Osteocyte (in vitro differentiated cells): ENCODE measurements around the gene EXTL2. TPM values are rescaled to one million over a fixed set of nuclear protein-coding genes. Genes with fewer than 3 reads are reported as not detected.
A peak's percentile ranks its signal among the peaks of the same experiment; 100 is the strongest.

Experiments used
- DNase-seq: peaks from one replicate; pipeline ENCODE4 v3.0.0; 2021; ENCODE audit warnings: mixed read lengths; ENCODE audit not compliant: unreplicated experiment; ENCODE audit errors: extremely low spot score
- H3K27ac Mint-ChIP-seq: one replicate; pipeline ENCODE4 v1.8.0; 2021; ENCODE audit warnings: mild to moderate bottlenecking, mixed read lengths; ENCODE audit not compliant: unreplicated experiment
- H3K27me3 Mint-ChIP-seq: one replicate; pipeline ENCODE4 v1.8.0; 2021; ENCODE audit warnings: mixed read lengths; ENCODE audit not compliant: unreplicated experiment
- H3K36me3 Mint-ChIP-seq: one replicate; pipeline ENCODE4 v1.8.0; 2021; ENCODE audit warnings: mixed read lengths; ENCODE audit not compliant: unreplicated experiment
- H3K4me1 Mint-ChIP-seq: one replicate; pipeline ENCODE4 v1.8.0; 2021; ENCODE audit warnings: mixed read lengths; ENCODE audit not compliant: unreplicated experiment
- H3K4me3 Mint-ChIP-seq: one replicate; pipeline ENCODE4 v1.8.0; 2021; ENCODE audit warnings: mild to moderate bottlenecking, moderate library complexity, mixed read lengths; ENCODE audit not compliant: unreplicated experiment
- H3K9me3 Mint-ChIP-seq: one replicate; pipeline ENCODE4 v1.8.0; 2021; ENCODE audit warnings: mixed read lengths; ENCODE audit not compliant: unreplicated experiment
- long read RNA-seq: library from polyadenylated mRNA; unstranded; transcript quantifications from one replicate; pipeline ENCODE4 v2.0.0, GENCODE V29; 2021
- total RNA-seq: library from RNA; stranded (reverse); gene quantifications from 2 replicates; pipeline ENCODE4 v1.2.1, GENCODE V29; 2021
- TF ChIP-seq, protein P1 (sequence below): fragments of 200-600 bp; sonication (generic); IDR thresholded peaks from 2 replicates; pipeline ENCODE4 v1.5.0; 2021; ENCODE audit warnings: antibody characterized with exemption, mild to moderate bottlenecking, moderate library complexity

The EXTL2 gene, protein sequence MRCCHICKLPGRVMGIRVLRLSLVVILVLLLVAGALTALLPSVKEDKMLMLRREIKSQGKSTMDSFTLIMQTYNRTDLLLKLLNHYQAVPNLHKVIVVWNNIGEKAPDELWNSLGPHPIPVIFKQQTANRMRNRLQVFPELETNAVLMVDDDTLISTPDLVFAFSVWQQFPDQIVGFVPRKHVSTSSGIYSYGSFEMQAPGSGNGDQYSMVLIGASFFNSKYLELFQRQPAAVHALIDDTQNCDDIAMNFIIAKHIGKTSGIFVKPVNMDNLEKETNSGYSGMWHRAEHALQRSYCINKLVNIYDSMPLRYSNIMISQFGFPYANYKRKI
- total RNA-seq, result 32.5 and 33.6 TPM in 2 replicates
- long read RNA-seq, transcript EXTL2-202 (5 exons, 3,985 nt), result major isoform, 125 of 237 reads
- long read RNA-seq, transcript EXTL2-201 (5 exons, 2,835 nt), result minor isoform, 70 of 237 reads
- long read RNA-seq, partial matches to known transcripts, result 3 of 237 reads
- long read RNA-seq, other reads (novel, unspliced or antisense), result 34 of 237 reads

GRCh38 chr1:100894603-100895539 is at the start of gene EXTL2:
EXTL2 (minus strand) TSS chr1:100894842; CDS start chr1:100888757, 6,085 bp downstream.
- H3K27me3 Mint-ChIP-seq, result no peaks in the 10 kb centered on the region
- peaks cover 4% of the 10 kb centered on the region for H3K9me3 Mint-ChIP-seq
- peak; percentile 89 for DNase-seq
- peak within 1 kb of the TSS; percentile 100 for H3K4me3 Mint-ChIP-seq
- TF ChIP-seq, protein P1, sequence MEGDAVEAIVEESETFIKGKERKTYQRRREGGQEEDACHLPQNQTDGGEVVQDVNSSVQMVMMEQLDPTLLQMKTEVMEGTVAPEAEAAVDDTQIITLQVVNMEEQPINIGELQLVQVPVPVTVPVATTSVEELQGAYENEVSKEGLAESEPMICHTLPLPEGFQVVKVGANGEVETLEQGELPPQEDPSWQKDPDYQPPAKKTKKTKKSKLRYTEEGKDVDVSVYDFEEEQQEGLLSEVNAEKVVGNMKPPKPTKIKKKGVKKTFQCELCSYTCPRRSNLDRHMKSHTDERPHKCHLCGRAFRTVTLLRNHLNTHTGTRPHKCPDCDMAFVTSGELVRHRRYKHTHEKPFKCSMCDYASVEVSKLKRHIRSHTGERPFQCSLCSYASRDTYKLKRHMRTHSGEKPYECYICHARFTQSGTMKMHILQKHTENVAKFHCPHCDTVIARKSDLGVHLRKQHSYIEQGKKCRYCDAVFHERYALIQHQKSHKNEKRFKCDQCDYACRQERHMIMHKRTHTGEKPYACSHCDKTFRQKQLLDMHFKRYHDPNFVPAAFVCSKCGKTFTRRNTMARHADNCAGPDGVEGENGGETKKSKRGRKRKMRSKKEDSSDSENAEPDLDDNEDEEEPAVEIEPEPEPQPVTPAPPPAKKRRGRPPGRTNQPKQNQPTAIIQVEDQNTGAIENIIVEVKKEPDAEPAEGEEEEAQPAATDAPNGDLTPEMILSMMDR, result no peak
- peaks cover 18% of the 10 kb centered on the region for H3K36me3 Mint-ChIP-seq
- H3K4me1 Mint-ChIP-seq, result peaks cover 38% of the 10 kb centered on the region
- peak within 1 kb of the TSS; percentile 97 for H3K27ac Mint-ChIP-seq

DNA sequence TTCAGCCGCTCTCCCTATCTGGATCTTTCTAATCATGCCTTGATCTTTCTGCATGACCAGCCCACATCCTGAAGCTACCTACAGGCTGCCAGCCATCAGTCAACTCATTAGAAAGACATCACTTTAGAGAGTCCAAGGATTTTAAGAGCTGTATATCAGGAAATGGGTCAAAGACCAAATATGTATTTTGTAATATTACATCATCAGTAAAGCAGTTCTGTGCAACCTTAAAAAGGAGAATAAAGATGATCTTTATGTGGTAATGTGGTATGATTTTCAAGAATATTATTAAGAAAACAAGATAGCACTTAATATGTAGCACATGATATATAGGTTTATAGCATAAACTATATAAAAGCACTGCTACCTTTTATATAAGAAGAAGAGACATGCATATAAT is 48.9 kb upstream of the EXTL2 start:
- peaks cover 10% of the 10 kb centered on the region for H3K9me3 Mint-ChIP-seq

GRCh38 chr1:100942304-100943046 is 47.8 kb upstream of the EXTL2 start:
- Mint-ChIP-seq H3K27me3 (no peaks in the 10 kb centered on the region), H3K4me1 (no peaks in the 10 kb centered on the region), H3K27ac (no peak overlapping the region), H3K9me3 (peaks cover 6% of the 10 kb centered on the region), H3K4me3 (no peak overlapping the region), H3K36me3 (peaks cover 38% of the 10 kb centered on the region)
- TF ChIP-seq, protein P1, result no peak
- DNase-seq, result no peak

More for the DNA sequence above, 48.9 kb upstream of the EXTL2 start:
- Mint-ChIP-seq H3K27me3 (no peaks in the 10 kb centered on the region), H3K4me3 (no peak overlapping the region), H3K4me1 (no peaks in the 10 kb centered on the region), H3K27ac (no peak overlapping the region), H3K36me3 (peaks cover 37% of the 10 kb centered on the region)
- DNase-seq, result no peak
- TF ChIP-seq, protein P1, result no peak

DNA sequence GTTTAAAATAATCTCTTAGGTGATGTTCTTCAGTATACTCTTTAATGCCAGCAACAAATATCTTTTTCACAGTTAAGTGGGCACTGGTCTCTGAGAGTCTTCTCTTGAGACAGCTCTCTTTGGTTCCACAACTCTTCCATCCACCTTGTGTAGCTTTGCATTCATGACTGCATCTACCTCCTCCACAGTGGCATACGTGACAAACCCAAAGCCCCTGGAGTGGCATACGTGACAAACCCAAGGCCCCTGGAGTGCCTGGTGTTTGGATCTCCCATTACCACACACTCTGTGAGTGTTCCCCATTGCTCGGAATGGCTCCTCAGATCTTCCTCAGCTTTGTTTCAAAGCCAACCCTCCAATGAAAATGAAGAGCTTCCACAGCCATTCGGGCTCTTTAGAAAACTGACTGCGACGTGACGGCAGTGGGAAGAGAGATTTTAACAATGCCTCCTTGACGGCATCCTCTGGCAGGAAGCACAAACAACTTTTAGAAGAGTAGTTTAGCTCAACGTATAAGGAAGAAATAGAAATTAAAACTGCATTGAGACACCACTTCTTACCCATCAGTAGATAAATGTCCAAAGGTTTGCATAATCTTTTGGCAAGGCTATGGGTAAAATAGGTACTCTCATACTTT is 47.1 kb upstream of the EXTL2 start:
- H3K4me1 Mint-ChIP-seq, result no peaks in the 10 kb centered on the region
- no peak for DNase-seq
- H3K27me3 Mint-ChIP-seq, result no peaks in the 10 kb centered on the region
- TF ChIP-seq, protein P1, result no peak
- peaks cover 7% of the 10 kb centered on the region for H3K9me3 Mint-ChIP-seq
- H3K36me3 Mint-ChIP-seq, result peaks cover 37% of the 10 kb centered on the region
- no peak overlapping the region for H3K4me3 Mint-ChIP-seq
- H3K27ac Mint-ChIP-seq, result no peak overlapping the region
